Measurements from ENCODE around the gene UQCRFS1.
"Not testable (repeated sequence)": the region's sequence is repeated elsewhere in the genome, so short reads cannot be mapped to it uniquely, and the experiment has no call there.

Gene UQCRFS1

GRCh38 chr19:29212356-29212647, 649 bp downstream of the UQCRFS1 start:
- H3K9ac ChIP-seq (ENCODE audit: low read depth, low read length) = peak overlapping the region; percentile 96
- H3K27me3 ChIP-seq (ENCODE audit: control insufficient read depth, insufficient read depth, low read length) = no peaks in the 10 kb centered on the region
- H3K4me1 ChIP-seq (ENCODE audit: control insufficient read depth, insufficient read depth, low read length) = peaks cover 3% of the 10 kb centered on the region
- no peaks in the 10 kb centered on the region for H3K36me3 ChIP-seq (ENCODE audit: control insufficient read depth, insufficient read depth, low read length)
- no peaks in the 10 kb centered on the region for H3K9me3 ChIP-seq (ENCODE audit: control insufficient read depth, insufficient read depth, low read length)
- H3K4me3 ChIP-seq (ENCODE audit: low read depth, low read length) = peak overlapping the region; percentile 97

GRCh38 chr19:29211562-29212355, 1.2 kb downstream of the UQCRFS1 start:
- Histone ChIP-seq H3K9ac (ENCODE audit: low read depth, low read length) (peak overlapping the region; percentile 96), H3K27me3 (ENCODE audit: control insufficient read depth, insufficient read depth, low read length) (no peaks in the 10 kb centered on the region), H3K4me1 (ENCODE audit: control insufficient read depth, insufficient read depth, low read length) (peaks cover 3% of the 10 kb centered on the region), H3K9me3 (ENCODE audit: control insufficient read depth, insufficient read depth, low read length) (no peaks in the 10 kb centered on the region), H3K36me3 (ENCODE audit: control insufficient read depth, insufficient read depth, low read length) (peaks cover 2% of the 10 kb centered on the region), H3K4me3 (ENCODE audit: low read depth, low read length) (peak overlapping the region; percentile 97)

- peak overlapping the region; percentile 97 for H3K4me3 ChIP-seq (ENCODE audit: low read depth, low read length)
- not testable (repeated sequence) for H3K9me3 ChIP-seq (ENCODE audit: control insufficient read depth, insufficient read depth, low read length); H3K36me3 ChIP-seq (ENCODE audit: control insufficient read depth, insufficient read depth, low read length); H3K4me1 ChIP-seq (ENCODE audit: control insufficient read depth, insufficient read depth, low read length); H3K9ac ChIP-seq (ENCODE audit: low read depth, low read length); H3K27me3 ChIP-seq (ENCODE audit: control insufficient read depth, insufficient read depth, low read length)
Observed at GRCh38 chr19:29211041-29211440, 1.9 kb downstream of the UQCRFS1 start.

GRCh38 chr19:29210502-29210901, 2.4 kb downstream of the UQCRFS1 start:
- not testable (repeated sequence) for H3K9me3 ChIP-seq (ENCODE audit: control insufficient read depth, insufficient read depth, low read length); H3K4me3 ChIP-seq (ENCODE audit: low read depth, low read length)

GRCh38 chr19:29207403-29208187, 5.4 kb downstream of the UQCRFS1 start:
- H3K9ac ChIP-seq (ENCODE audit: low read depth, low read length); H3K27me3 ChIP-seq (ENCODE audit: control insufficient read depth, insufficient read depth, low read length); H3K4me3 ChIP-seq (ENCODE audit: low read depth, low read length); H3K36me3 ChIP-seq (ENCODE audit: control insufficient read depth, insufficient read depth, low read length); H3K4me1 ChIP-seq (ENCODE audit: control insufficient read depth, insufficient read depth, low read length); H3K9me3 ChIP-seq (ENCODE audit: control insufficient read depth, insufficient read depth, low read length): not testable (repeated sequence)

More at GRCh38 chr19:29210502-29210901, 2.4 kb downstream of the UQCRFS1 start:
- H3K4me1 ChIP-seq (ENCODE audit: control insufficient read depth, insufficient read depth, low read length); H3K27me3 ChIP-seq (ENCODE audit: control insufficient read depth, insufficient read depth, low read length); H3K36me3 ChIP-seq (ENCODE audit: control insufficient read depth, insufficient read depth, low read length); H3K9ac ChIP-seq (ENCODE audit: low read depth, low read length): not testable (repeated sequence)

- no peak overlapping the region for H3K4me3 ChIP-seq (ENCODE audit: low read depth, low read length)
- H3K27me3 ChIP-seq (ENCODE audit: control insufficient read depth, insufficient read depth, low read length) = no peaks in the 10 kb centered on the region
- H3K36me3 ChIP-seq (ENCODE audit: control insufficient read depth, insufficient read depth, low read length) = peaks cover 8% of the 10 kb centered on the region
- no peak overlapping the region for H3K9ac ChIP-seq (ENCODE audit: low read depth, low read length)
- peaks cover 3% of the 10 kb centered on the region for H3K4me1 ChIP-seq (ENCODE audit: control insufficient read depth, insufficient read depth, low read length)
- H3K9me3 ChIP-seq (ENCODE audit: control insufficient read depth, insufficient read depth, low read length) = no peaks in the 10 kb centered on the region
Observed at GRCh38 chr19:29206453-29206852, 6.5 kb downstream of the UQCRFS1 start.

GRCh38 chr19:29202281-29202680, 10.7 kb downstream of the UQCRFS1 start:
- Histone ChIP-seq H3K27me3 (ENCODE audit: control insufficient read depth, insufficient read depth, low read length) (no peaks in the 10 kb centered on the region), H3K9ac (ENCODE audit: low read depth, low read length) (no peak overlapping the region), H3K4me3 (ENCODE audit: low read depth, low read length) (no peak overlapping the region), H3K36me3 (ENCODE audit: control insufficient read depth, insufficient read depth, low read length) (peaks cover 8% of the 10 kb centered on the region), H3K9me3 (ENCODE audit: control insufficient read depth, insufficient read depth, low read length) (no peaks in the 10 kb centered on the region), H3K4me1 (ENCODE audit: control insufficient read depth, insufficient read depth, low read length) (no peaks in the 10 kb centered on the region)

GRCh38 chr19:29201855-29202254, 11.1 kb downstream of the UQCRFS1 start:
- no peaks in the 10 kb centered on the region for H3K27me3 ChIP-seq (ENCODE audit: control insufficient read depth, insufficient read depth, low read length)
- no peak overlapping the region for H3K4me3 ChIP-seq (ENCODE audit: low read depth, low read length)
- no peak overlapping the region for H3K9ac ChIP-seq (ENCODE audit: low read depth, low read length)
- no peaks in the 10 kb centered on the region for H3K9me3 ChIP-seq (ENCODE audit: control insufficient read depth, insufficient read depth, low read length)
- peaks cover 6% of the 10 kb centered on the region for H3K36me3 ChIP-seq (ENCODE audit: control insufficient read depth, insufficient read depth, low read length)
- no peaks in the 10 kb centered on the region for H3K4me1 ChIP-seq (ENCODE audit: control insufficient read depth, insufficient read depth, low read length)

- H3K4me3 ChIP-seq (ENCODE audit: low read depth, low read length) = no peak overlapping the region
- no peaks in the 10 kb centered on the region for H3K27me3 ChIP-seq (ENCODE audit: control insufficient read depth, insufficient read depth, low read length)
- H3K9me3 ChIP-seq (ENCODE audit: control insufficient read depth, insufficient read depth, low read length) = no peaks in the 10 kb centered on the region
- H3K4me1 ChIP-seq (ENCODE audit: control insufficient read depth, insufficient read depth, low read length) = peaks cover 5% of the 10 kb centered on the region
- no peak overlapping the region for H3K9ac ChIP-seq (ENCODE audit: low read depth, low read length)
- H3K36me3 ChIP-seq (ENCODE audit: control insufficient read depth, insufficient read depth, low read length) = no peaks in the 10 kb centered on the region
Observed at GRCh38 chr19:29194658-29195057, 18.3 kb downstream of the UQCRFS1 start.

- Histone ChIP-seq H3K36me3 (ENCODE audit: control insufficient read depth, insufficient read depth, low read length) (no peaks in the 10 kb centered on the region), H3K27me3 (ENCODE audit: control insufficient read depth, insufficient read depth, low read length) (no peaks in the 10 kb centered on the region), H3K4me1 (ENCODE audit: control insufficient read depth, insufficient read depth, low read length) (peaks cover 5% of the 10 kb centered on the region), H3K9me3 (ENCODE audit: control insufficient read depth, insufficient read depth, low read length) (no peaks in the 10 kb centered on the region), H3K9ac (ENCODE audit: low read depth, low read length) (no peak overlapping the region), H3K4me3 (ENCODE audit: low read depth, low read length) (no peak overlapping the region)
Observed at GRCh38 chr19:29193155-29193554, 19.8 kb downstream of the UQCRFS1 start.

- no peak overlapping the region for H3K9ac ChIP-seq (ENCODE audit: low read depth, low read length)
- no peak overlapping the region for H3K4me3 ChIP-seq (ENCODE audit: low read depth, low read length)
Observed at GRCh38 chr19:29191005-29191404, 21.9 kb downstream of the UQCRFS1 start.

GRCh38 chr19:29189033-29189360, 24.0 kb downstream of the UQCRFS1 start:
- no peaks in the 10 kb centered on the region for H3K27me3 ChIP-seq (ENCODE audit: control insufficient read depth, insufficient read depth, low read length)
- no peaks in the 10 kb centered on the region for H3K4me1 ChIP-seq (ENCODE audit: control insufficient read depth, insufficient read depth, low read length)
- H3K36me3 ChIP-seq (ENCODE audit: control insufficient read depth, insufficient read depth, low read length) = no peaks in the 10 kb centered on the region
- H3K4me3 ChIP-seq (ENCODE audit: low read depth, low read length) = no peak overlapping the region
- no peak overlapping the region for H3K9ac ChIP-seq (ENCODE audit: low read depth, low read length)
- no peaks in the 10 kb centered on the region for H3K9me3 ChIP-seq (ENCODE audit: control insufficient read depth, insufficient read depth, low read length)

More at GRCh38 chr19:29191005-29191404, 21.9 kb downstream of the UQCRFS1 start:
- Histone ChIP-seq H3K27me3 (ENCODE audit: control insufficient read depth, insufficient read depth, low read length) (no peaks in the 10 kb centered on the region), H3K9me3 (ENCODE audit: control insufficient read depth, insufficient read depth, low read length) (no peaks in the 10 kb centered on the region), H3K36me3 (ENCODE audit: control insufficient read depth, insufficient read depth, low read length) (no peaks in the 10 kb centered on the region), H3K4me1 (ENCODE audit: control insufficient read depth, insufficient read depth, low read length) (peaks cover 5% of the 10 kb centered on the region)

Data from iPS-15b (cell line).